Stomach (tissue), 9 donors: ENCODE data around the gene TMEM101. TPM values are rescaled to one million over a fixed set of nuclear protein-coding genes. Genes with fewer than 3 reads are reported as not detected.

Experiments
- DNase-seq, 2 donors: peaks; one replicate each; pipeline versions ENCODE4 v3.0.0 to v3.0.0-alpha.2; 2013 to 2019
- H3K27ac ChIP-seq, 5 donors: fragments of 200-600 bp in 4 of 5; sonication (generic) in 4 of 5; one replicate each; pipeline ENCODE4 v1.5.1; 2013 to 2019; ENCODE audit warnings: mild to moderate bottlenecking in 1 of 5, moderate library complexity in 1 of 5
- H3K27me3 ChIP-seq, 3 donors: fragments of 200-600 bp; sonication (generic); one replicate each; pipeline ENCODE4 v1.5.1; 2017 to 2019; ENCODE audit warnings: mixed run types in 1 of 3
- H3K36me3 ChIP-seq, 4 donors: fragments of 200-600 bp; sonication (generic); 1 replicate in 3 of 4; 2 replicates in 1 of 4; pipeline ENCODE4 v1.5.1; 2016 to 2019
- H3K4me1 ChIP-seq, 4 donors: fragments of 200-600 bp; sonication (generic); one replicate each; pipeline ENCODE4 v1.5.1; 2016 to 2019
- H3K4me3 ChIP-seq, 4 donors: fragments of 200-600 bp; sonication (generic) in 3 of 4; one replicate each; pipeline ENCODE4 v1.5.1; 2016 to 2019; ENCODE audit warnings: mild to moderate bottlenecking in 1 of 4
- H3K9me3 ChIP-seq, 4 donors: fragments of 200-600 bp; sonication (generic); one replicate each; pipeline ENCODE4 v1.5.1; 2016 to 2019
- EP300 ChIP-seq: sonication (generic); formaldehyde crosslinking; IDR thresholded peaks from one replicate; pipeline ENCODE4 v1.6.1; 2017; ENCODE audit warnings: antibody characterized with exemption
- POLR2A ChIP-seq, 4 donors: fragments of 450-650 bp; IDR thresholded peaks; one replicate each; pipeline ENCODE4 v1.6.1; 2016; ENCODE audit warnings: antibody characterized with exemption in 4 of 4, control low read depth in 2 of 4, mild to moderate bottlenecking in 1 of 4, moderate library complexity in 1 of 4
- POLR2AphosphoS5 ChIP-seq, 3 donors: sonication (generic); formaldehyde crosslinking; IDR thresholded peaks; one replicate each; pipeline ENCODE4 v1.6.1; 2016; ENCODE audit warnings: antibody characterized with exemption in 3 of 3
- WGBS, 5 donors: extraction: QIAGEN DNeasy Blood & Tissue Kit in 3 of 5; methylation state at CpG; one replicate each; pipeline versions ENCODE4 v1.1.5 to v1.1.7; 2013 to 2018; 5-methylcytosine and 5-hydroxymethylcytosine counted together
- intact Hi-C: fragments of 100-400 bp; cut with DNase I; formaldehyde crosslinking; loops from one replicate; pipeline ENCODE4 v1.15.1; 2023; ENCODE audit warnings: low total_unique reads
- polyA plus RNA-seq, 3 donors: library from polyadenylated mRNA; stranded (reverse); fragments of 200-250 nt; gene quantifications; one replicate each; pipeline ENCODE4 v1.2.3, GENCODE V29; 2013
- total RNA-seq, 5 donors: library from RNA; depleted of rRNA; stranded (reverse); fragments of >200 nt; gene quantifications; one replicate each; pipeline versions ENCODE4 v1.1.0 to v1.2.3, GENCODE V29; 2014 to 2016
- TF ChIP-seq, protein P1 (sequence below), 7 experiments: fragments of 450-650 bp in 4 of 7; fragments of 200-600 bp in 3 of 7; sonication (generic) in 3 of 7; IDR thresholded peaks; one replicate each; pipeline ENCODE4 v1.5.1; 2016 to 2019; ENCODE audit warnings: antibody characterized with exemption in 7 of 7, control low read depth in 2 of 7, mild to moderate bottlenecking in 1 of 7
- donor health status: healthy with polysubstance abuse.
- donor health status: Bipolar disorder and iron deficiency.
- donor health status: healthy.

The TMEM101 gene
- total and polyA plus RNA-seq, 8 donors: 1.8 to 41.9 (median 29.8) TPM

DNA sequence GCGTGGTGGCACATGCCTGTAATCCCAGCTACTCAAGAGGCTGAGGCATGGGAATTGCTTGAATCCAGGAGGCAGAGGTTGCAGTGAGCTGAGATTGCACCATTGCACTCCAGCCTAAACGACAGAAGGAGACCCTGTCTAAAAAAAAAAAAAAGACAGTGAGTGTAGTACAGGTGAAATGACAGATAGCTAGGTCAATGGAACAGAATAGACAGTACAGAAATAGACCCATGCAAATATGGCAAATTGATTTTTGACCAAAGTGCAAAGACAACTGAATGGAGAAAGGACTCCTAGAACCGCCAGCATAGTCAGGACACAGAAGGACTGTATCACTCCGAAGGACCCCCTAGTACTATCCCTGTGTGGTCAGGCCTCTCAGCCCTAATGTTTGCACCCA, 44.4 kb downstream of the TMEM101 start:
- whole genome bisulfite sequencing, 5 donors: 79 to 86% (median 82%) methylated on average over 4 of the region's 4 CpGs
- Histone ChIP-seq H3K27me3 (peaks cover 0 to 21% (median 4%) of the 10 kb centered on the region in 3 donors), H3K36me3 (no peaks in the 10 kb centered on the region), H3K4me3 (no peak overlapping the region), H3K27ac (no peak overlapping the region), H3K4me1 (no peaks in the 10 kb centered on the region), H3K9me3 (no peaks in the 10 kb centered on the region)
- no peak for DNase-seq
- intact Hi-C loops: no loop called here
- TF ChIP-seq, protein P1, sequence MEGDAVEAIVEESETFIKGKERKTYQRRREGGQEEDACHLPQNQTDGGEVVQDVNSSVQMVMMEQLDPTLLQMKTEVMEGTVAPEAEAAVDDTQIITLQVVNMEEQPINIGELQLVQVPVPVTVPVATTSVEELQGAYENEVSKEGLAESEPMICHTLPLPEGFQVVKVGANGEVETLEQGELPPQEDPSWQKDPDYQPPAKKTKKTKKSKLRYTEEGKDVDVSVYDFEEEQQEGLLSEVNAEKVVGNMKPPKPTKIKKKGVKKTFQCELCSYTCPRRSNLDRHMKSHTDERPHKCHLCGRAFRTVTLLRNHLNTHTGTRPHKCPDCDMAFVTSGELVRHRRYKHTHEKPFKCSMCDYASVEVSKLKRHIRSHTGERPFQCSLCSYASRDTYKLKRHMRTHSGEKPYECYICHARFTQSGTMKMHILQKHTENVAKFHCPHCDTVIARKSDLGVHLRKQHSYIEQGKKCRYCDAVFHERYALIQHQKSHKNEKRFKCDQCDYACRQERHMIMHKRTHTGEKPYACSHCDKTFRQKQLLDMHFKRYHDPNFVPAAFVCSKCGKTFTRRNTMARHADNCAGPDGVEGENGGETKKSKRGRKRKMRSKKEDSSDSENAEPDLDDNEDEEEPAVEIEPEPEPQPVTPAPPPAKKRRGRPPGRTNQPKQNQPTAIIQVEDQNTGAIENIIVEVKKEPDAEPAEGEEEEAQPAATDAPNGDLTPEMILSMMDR (IDR thresholded peaks at IDR 0.05): no peak
- TF ChIP-seq POLR2AphosphoS5 (IDR thresholded peaks at IDR 0.05) (no peak), EP300 (no peak), POLR2A (IDR thresholded peaks at IDR 0.05) (no peak)

DNA sequence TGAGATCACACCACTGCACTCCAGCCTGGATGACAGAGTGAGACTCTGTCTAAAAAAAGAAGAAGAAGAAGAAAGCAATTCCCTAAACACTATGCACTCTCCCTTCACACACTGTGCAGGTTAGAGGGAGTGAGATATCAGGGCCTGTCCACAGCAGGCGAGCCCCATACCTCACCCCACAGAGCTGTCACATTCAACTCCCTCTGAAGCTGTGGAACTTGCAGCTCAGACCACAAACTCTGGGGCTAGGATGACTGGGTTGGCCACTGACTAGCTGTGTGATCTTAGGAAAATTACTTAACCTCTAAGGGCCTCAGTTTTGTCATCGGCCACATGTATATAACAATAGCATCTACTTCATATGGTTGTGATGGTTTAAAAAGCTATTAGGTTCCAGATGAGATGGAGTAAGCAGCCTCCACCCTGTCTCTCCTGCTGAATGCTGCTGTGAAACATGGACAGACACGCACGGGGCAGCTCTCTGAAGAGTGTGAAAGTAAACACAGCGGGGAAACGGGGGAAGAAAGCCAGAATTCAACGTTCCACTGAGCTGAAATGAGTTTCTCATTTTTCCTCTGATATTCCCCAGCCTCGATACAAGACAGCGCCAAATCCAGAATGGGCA, 47.4 kb downstream of the TMEM101 start:
- WGBS, 5 donors: 54 to 67% (median 58%) methylated on average over 9 of the region's 9 CpGs
- Histone ChIP-seq H3K4me3 (peak overlapping the region in 2 of 4 donors; percentile 6 to 9), H3K27ac (no peak overlapping the region), H3K27me3 (peaks cover 0 to 7% (median 0%) of the 10 kb centered on the region in 3 donors), H3K9me3 (no peaks in the 10 kb centered on the region), H3K36me3 (no peaks in the 10 kb centered on the region), H3K4me1 (no peaks in the 10 kb centered on the region)
- TF ChIP-seq, protein P1 (IDR thresholded peaks at IDR 0.05): no peak
- TF ChIP-seq POLR2AphosphoS5 (IDR thresholded peaks at IDR 0.05) (no peak), POLR2A (IDR thresholded peaks at IDR 0.05) (no peak), EP300 (no peak)
- DNase-seq: no peak
- intact Hi-C loops: no loop called here

DNA sequence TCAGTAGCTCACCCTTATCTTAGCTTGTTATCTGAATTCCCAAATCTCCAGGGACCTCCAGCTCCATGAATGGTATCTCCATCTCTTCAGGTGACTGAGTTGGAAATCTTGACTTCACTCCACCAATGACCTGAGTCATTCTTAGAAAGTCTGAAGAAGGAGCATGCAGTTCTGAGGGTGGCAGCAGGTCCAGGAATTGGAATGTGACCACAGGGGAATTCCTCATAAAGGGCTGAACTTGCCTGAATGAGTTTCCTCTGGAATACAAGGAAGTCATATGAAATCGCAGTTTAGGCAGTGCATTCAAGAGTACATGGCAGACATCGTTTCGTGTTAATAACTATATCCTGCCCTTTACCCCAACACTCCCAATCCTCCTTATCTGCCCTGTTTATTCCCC, 48.5 kb downstream of the TMEM101 start:
- TF ChIP-seq POLR2A (IDR thresholded peaks at IDR 0.05) (no peak), EP300 (no peak), POLR2AphosphoS5 (IDR thresholded peaks at IDR 0.05) (no peak)
- TF ChIP-seq, protein P1 (IDR thresholded peaks at IDR 0.05): no peak
- H3K4me1 ChIP-seq: no peaks in the 10 kb centered on the region
- H3K27me3 ChIP-seq: peaks cover 0 to 15% (median 5%) of the 10 kb centered on the region in 3 donors
- 33 to 58% (median 53%) methylated on average over 3 of the region's 3 CpGs for WGBS, 5 donors
- H3K27ac ChIP-seq: no peak overlapping the region
- no peak overlapping the region for H3K4me3 ChIP-seq
- H3K9me3 ChIP-seq: no peaks in the 10 kb centered on the region
- no peaks in the 10 kb centered on the region for H3K36me3 ChIP-seq
- DNase-seq: no peak
- intact Hi-C loops: no loop called here

DNA sequence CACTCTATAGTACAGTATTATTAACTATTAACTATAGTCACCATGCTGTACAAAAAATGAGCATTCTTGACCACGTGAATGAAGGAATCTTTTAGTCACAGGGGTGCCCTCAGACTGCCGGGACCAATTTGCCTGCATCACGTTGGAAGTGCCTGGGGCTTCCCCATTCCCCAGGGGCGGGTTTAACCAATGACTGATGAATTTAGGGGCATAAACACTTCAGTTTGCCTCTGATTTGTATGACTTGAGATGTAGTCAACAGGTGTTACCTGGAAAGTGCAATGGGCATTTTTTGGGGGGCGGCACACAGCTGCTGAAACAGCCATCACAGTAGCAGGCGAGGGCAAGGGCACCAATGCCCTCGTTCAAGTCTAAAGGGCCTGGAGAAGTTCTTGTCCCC, 52.3 kb downstream of the TMEM101 start:
- no peaks in the 10 kb centered on the region for H3K4me1 ChIP-seq
- no peak for DNase-seq
- H3K4me3 ChIP-seq: no peak overlapping the region
- peaks cover 0 to 36% (median 5%) of the 10 kb centered on the region in 3 donors for H3K27me3 ChIP-seq
- WGBS, 5 donors: 51 to 74% (median 69%) methylated on average over 7 of the region's 7 CpGs
- no peaks in the 10 kb centered on the region for H3K9me3 ChIP-seq
- intact Hi-C loops: no loop called here
- H3K27ac ChIP-seq: no peak overlapping the region
- no peaks in the 10 kb centered on the region for H3K36me3 ChIP-seq
- no peak for TF ChIP-seq EP300
- TF ChIP-seq, protein P1 (IDR thresholded peaks at IDR 0.05): no peak
- TF ChIP-seq POLR2A (IDR thresholded peaks at IDR 0.05): no peak
- TF ChIP-seq POLR2AphosphoS5 (IDR thresholded peaks at IDR 0.05): no peak
